K562 (cell line): ENCODE measurements around the gene ARHGAP24. TPM values are rescaled to one million over a fixed set of nuclear protein-coding genes. Genes with fewer than 3 reads are reported as not detected.

Experiments used
- ATAC-seq: fragments of 200-7000 bp; cut with Tn5 transposase; 3 replicates; pipeline ENCODE4 v1.9.1; 2020; ENCODE audit warnings: moderate library complexity
- BruUV-seq: library from RNA; stranded (reverse); fragments of 400-500 nt; replicated peaks from 2 replicates; lab custom pipeline; 2021; lab: Mats Ljungman, UMichigan
- CTCF ChIA-PET: fragments of 300-600 bp; formaldehyde crosslinking; extraction: SDS; loops from one replicate; lab custom pipeline; 2021; ENCODE audit warnings: low intra/inter-chr PET ratio; lab: Yijun Ruan, JAX
- POLR2A ChIA-PET: fragments of 300-600, 350-650 bp; sonication (Branson Sonifier 250); formaldehyde crosslinking; extraction: SDS; loops from one replicate; lab custom pipeline; 2021; ENCODE audit warnings: antibody characterized with exemption, inconsistent platforms; lab: Yijun Ruan, JAX
- DNase-seq, 4 experiments: peaks; one replicate each; pipeline versions ENCODE4 v3.0.0 to v3.0.0-alpha.2; 2011 to 2018; ENCODE audit warnings: low spot score in 3 of 4, mixed read lengths in 3 of 4; ENCODE audit errors: extremely low read depth in 1 of 4
- FAIRE-seq: peaks from 2 replicates; lab custom pipeline; 2011; peaks lifted over from hg19 to GRCh38; lab: Jason Lieb, UNC
- H2AFZ ChIP-seq: 2 replicates; pipeline ENCODE4 v1.6.0; 2011; ENCODE audit warnings: low read depth, low read length, control low read depth, inconsistent platforms
- H3K27ac ChIP-seq: fragments of 200-600 bp; 3 replicates; pipeline ENCODE4 v1.8.0; 2011; ENCODE audit warnings: low read depth, mild to moderate bottlenecking, control low read depth, inconsistent platforms, low read length, moderate library complexity, mixed read lengths; ENCODE audit errors: extremely low read depth
- H3K27me3 ChIP-seq, 2 experiments: fragments of 300-600 bp in 1 of 2; 2 replicates in 1 of 2; 3 replicates in 1 of 2; pipeline versions ENCODE4 v1.6.0 to v1.8.0; 2011; ENCODE audit warnings: inconsistent platforms in 2 of 2, low read length in 2 of 2, mild to moderate bottlenecking in 1 of 2, mixed read lengths in 1 of 2, moderate library complexity in 1 of 2; ENCODE audit not compliant: control insufficient read depth in 2 of 2, insufficient read depth in 2 of 2
- H3K36me3 ChIP-seq: fragments of 300-600 bp; 3 replicates; pipeline ENCODE4 v1.8.0; 2011; ENCODE audit warnings: mild to moderate bottlenecking, low read length, inconsistent platforms; ENCODE audit not compliant: control insufficient read depth, insufficient read depth
- H3K4me1 ChIP-seq, 2 experiments: fragments of 200-600 bp in 1 of 2; replicated peaks in 1 of 2; 2 replicates in 1 of 2; 3 replicates in 1 of 2; pipeline versions ENCODE4 v1.5.1 to v1.8.0; 2011; ENCODE audit warnings: inconsistent platforms in 2 of 2, low read length in 2 of 2, mild to moderate bottlenecking in 1 of 2, mixed read lengths in 1 of 2, moderate library complexity in 1 of 2; ENCODE audit not compliant: control insufficient read depth in 2 of 2, insufficient read depth in 2 of 2
- H3K4me2 ChIP-seq: 2 replicates; pipeline ENCODE4 v1.6.1; 2011; ENCODE audit warnings: low read length, control low read depth, inconsistent platforms, mixed read lengths; ENCODE audit not compliant: insufficient read depth
- H3K4me3 ChIP-seq: fragments of 200-600 bp; sonication (generic), shearing (Covaris generic); 2 replicates; pipeline ENCODE4 v1.5.1; 2016; ENCODE audit warnings: control low read depth, inconsistent platforms
- H3K79me2 ChIP-seq: fragments of 200-600 bp; 3 replicates; pipeline ENCODE4 v1.8.0; 2011; ENCODE audit warnings: low read length, inconsistent platforms; ENCODE audit not compliant: control insufficient read depth, insufficient read depth
- H3K9ac ChIP-seq, 2 experiments: 2 replicates each; pipeline versions ENCODE4 v1.6.0 to v1.6.1; 2011; ENCODE audit warnings: low read depth in 2 of 2, low read length in 2 of 2, control low read depth in 1 of 2, inconsistent platforms in 1 of 2, mild to moderate bottlenecking in 1 of 2, mixed read lengths in 1 of 2; ENCODE audit not compliant: insufficient read depth in 1 of 2
- H3K9me1 ChIP-seq: one replicate; pipeline ENCODE4 v1.6.0; 2011; ENCODE audit warnings: inconsistent platforms, mild to moderate bottlenecking, low read length, moderate library complexity; ENCODE audit not compliant: control insufficient read depth, insufficient read depth
- H3K9me3 ChIP-seq: replicated peaks from 2 replicates; pipeline ENCODE4 v1.5.1; 2011; ENCODE audit warnings: low read depth, low read length, inconsistent platforms; ENCODE audit not compliant: control insufficient read depth, insufficient read depth
- H4K20me1 ChIP-seq: replicated peaks from 2 replicates; pipeline ENCODE4 v1.6.1; 2011; ENCODE audit warnings: low read length, inconsistent platforms, mixed read lengths; ENCODE audit not compliant: control insufficient read depth, insufficient read depth
- NCOA4 ChIP-seq: fragments of 450-650 bp; IDR thresholded peaks from 2 replicates; pipeline ENCODE4 v1.6.1; 2018; ENCODE audit warnings: mild to moderate bottlenecking; ENCODE audit not compliant: partially characterized antibody
- NFE2 ChIP-seq: IDR thresholded peaks from 2 replicates; pipeline ENCODE4 v1.6.1; 2014; ENCODE audit warnings: antibody characterized with exemption, low read depth
- RNF2 ChIP-seq: sonication (generic); IDR thresholded peaks from 2 replicates; pipeline ENCODE4 v1.6.1; 2016
- TAF7 ChIP-seq: fragments of 450-650 bp; IDR thresholded peaks from 2 replicates; pipeline ENCODE4 v1.6.1; 2016; ENCODE audit warnings: missing genetic modification characterization, missing compliant biosample characterization
- ZFP30 ChIP-seq: fragments of 250-450 bp; sonication (Bioruptor Pico); IDR thresholded peaks from 2 replicates; pipeline ENCODE4 v1.8.0; 2022; ENCODE audit warnings: moderate library complexity, mild to moderate bottlenecking, inconsistent platforms, borderline replicate concordance
- WGBS: fragments of 100-300 bp; shearing (Covaris generic); methylation state at CpG from one replicate; pipeline ENCODE4 v1.1.6; 2016; ENCODE audit warnings: low coverage, mixed read lengths; ENCODE audit not compliant: insufficient coverage; ENCODE audit errors: missing lambda C conversion rate; 5-methylcytosine and 5-hydroxymethylcytosine counted together
- in situ Hi-C: fragments of 300-500 bp; cut with MboI; formaldehyde crosslinking; loops from 4 replicates; pipeline ENCODE4 v1.15.0; 2018; ENCODE audit warnings: inconsistent platforms, mixed read lengths
- intact Hi-C: fragments of 100-400 bp; cut with micrococcal nuclease; formaldehyde crosslinking; loops from 2 replicates; pipeline ENCODE4 v1.14.2; 2022
- polyA plus RNA-seq, 8 experiments: library from polyadenylated mRNA; depleted of rRNA in 4 of 8; stranded (reverse) in 5 of 8; unstranded in 3 of 8; fragments of >200 nt; fragmentation: Nextera tagmentation in 2 of 8; fragmentation: Illumina TruSeq in 1 of 8; extraction: Ambion mirVana in 2 of 8; extraction: Trizol in 1 of 8; gene quantifications; 2 replicates each; pipeline versions ENCODE4 v1.2.1 to v1.2.3, GENCODE V29; 2011 to 2014; ENCODE audit warnings: inconsistent platforms in 1 of 8, missing spikeins in 1 of 8
- total RNA-seq, 7 experiments: library from RNA; depleted of rRNA in 6 of 7; stranded (reverse); fragments of >200 nt in 6 of 7; fragmentation: Illumina TruSeq in 2 of 7; extraction: Trizol in 2 of 7; gene quantifications; 2 replicates each; pipeline versions ENCODE4 v1.2.1 to v1.2.3, GENCODE V29; 2011 to 2021; ENCODE audit warnings: low replicate concordance in 1 of 7
- TF ChIP-seq, protein P1 (sequence below): fragments of 450-650 bp; IDR thresholded peaks from 2 replicates; pipeline ENCODE4 v1.6.1; 2018; ENCODE audit warnings: mild to moderate bottlenecking, low read depth; ENCODE audit not compliant: partially characterized antibody
- TF ChIP-seq, protein P2 (sequence below): fragments of 450-650 bp; IDR thresholded peaks from 2 replicates; pipeline ENCODE4 v1.6.1; 2017; ENCODE audit warnings: mild to moderate bottlenecking, moderate library complexity

Gene ARHGAP24
- total and polyA plus RNA-seq, 9 of the 15 experiments (the other 6 are each of a cell fraction or from before 2014, with no cell fraction given) = 8.0 to 22.6 (median 14.0) TPM

DNA sequence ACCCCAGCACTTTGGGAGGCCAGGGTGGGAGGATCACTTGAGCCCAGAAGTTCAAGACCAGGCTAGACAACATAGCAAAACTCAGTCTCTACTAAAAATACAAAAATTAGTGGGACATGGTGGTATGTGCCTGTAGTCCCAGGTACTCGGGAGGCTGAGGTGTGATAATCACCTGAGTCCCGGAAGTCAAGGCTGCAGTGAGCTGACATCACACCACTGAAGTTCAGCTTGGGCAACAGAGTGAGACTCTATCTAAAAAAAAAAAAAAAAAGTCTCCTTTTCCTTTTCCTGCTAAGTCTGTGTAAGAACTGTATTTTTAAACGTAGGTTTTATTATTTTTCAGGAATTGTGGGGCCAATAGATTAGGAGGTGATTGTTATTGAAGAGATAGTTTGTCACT, 356.7 kb downstream of the ARHGAP24 start:
- FAIRE-seq (no peak), DNase-seq (no peak), ATAC-seq (no peak)
- no peak overlapping the region for H3K27ac ChIP-seq
- no peak for TF ChIP-seq NFE2
- TF ChIP-seq TAF7 (tag) = no peak
- TF ChIP-seq RNF2 = no peak
- no peak for TF ChIP-seq ZFP30 (CRISPR knock-in tag)
- TF ChIP-seq, protein P1, sequence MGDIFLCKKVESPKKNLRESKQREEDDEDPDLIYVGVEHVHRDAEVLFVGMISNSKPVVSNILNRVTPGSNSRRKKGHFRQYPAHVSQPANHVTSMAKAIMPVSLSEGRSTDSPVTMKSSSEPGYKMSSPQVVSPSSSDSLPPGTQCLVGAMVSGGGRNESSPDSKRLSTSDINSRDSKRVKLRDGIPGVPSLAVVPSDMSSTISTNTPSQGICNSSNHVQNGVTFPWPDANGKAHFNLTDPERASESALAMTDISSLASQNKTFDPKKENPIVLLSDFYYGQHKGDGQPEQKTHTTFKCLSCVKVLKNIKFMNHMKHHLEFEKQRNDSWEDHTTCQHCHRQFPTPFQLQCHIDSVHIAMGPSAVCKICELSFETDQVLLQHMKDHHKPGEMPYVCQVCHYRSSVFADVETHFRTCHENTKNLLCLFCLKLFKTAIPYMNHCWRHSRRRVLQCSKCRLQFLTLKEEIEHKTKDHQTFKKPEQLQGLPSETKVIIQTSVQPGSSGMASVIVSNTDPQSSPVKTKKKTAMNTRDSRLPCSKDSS = no peak
- TF ChIP-seq, protein P2, sequence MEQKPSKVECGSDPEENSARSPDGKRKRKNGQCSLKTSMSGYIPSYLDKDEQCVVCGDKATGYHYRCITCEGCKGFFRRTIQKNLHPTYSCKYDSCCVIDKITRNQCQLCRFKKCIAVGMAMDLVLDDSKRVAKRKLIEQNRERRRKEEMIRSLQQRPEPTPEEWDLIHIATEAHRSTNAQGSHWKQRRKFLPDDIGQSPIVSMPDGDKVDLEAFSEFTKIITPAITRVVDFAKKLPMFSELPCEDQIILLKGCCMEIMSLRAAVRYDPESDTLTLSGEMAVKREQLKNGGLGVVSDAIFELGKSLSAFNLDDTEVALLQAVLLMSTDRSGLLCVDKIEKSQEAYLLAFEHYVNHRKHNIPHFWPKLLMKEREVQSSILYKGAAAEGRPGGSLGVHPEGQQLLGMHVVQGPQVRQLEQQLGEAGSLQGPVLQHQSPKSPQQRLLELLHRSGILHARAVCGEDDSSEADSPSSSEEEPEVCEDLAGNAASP = no peak
- TF ChIP-seq NCOA4 = no peak
- in situ Hi-C loops (no loop called here), intact Hi-C loops (no loop called here)
- no peak overlapping the region for H3K4me2 ChIP-seq
- H4K20me1 ChIP-seq = no peaks in the 10 kb centered on the region; the same call in 1 of the 2 replicates
- no peaks in the 10 kb centered on the region for H3K36me3 ChIP-seq
- H2AFZ ChIP-seq = no peak overlapping the region
- ChIA-PET POLR2A (no interaction called here), CTCF (no interaction called here)
- no peaks in the 10 kb centered on the region for H3K9me3 ChIP-seq
- no peak overlapping the region for H3K4me3 ChIP-seq
- WGBS = 53% methylated on average over 3 of the region's 3 CpGs
- no peak overlapping the region for H3K9ac ChIP-seq
- no TSS peak for BruUV-seq
- no peaks in the 10 kb centered on the region for H3K4me1 ChIP-seq
- H3K27me3 ChIP-seq = no peaks in the 10 kb centered on the region
- no peaks in the 10 kb centered on the region for H3K79me2 ChIP-seq
- no peaks in the 10 kb centered on the region for H3K9me1 ChIP-seq
